Testis (tissue), 2 donors: ENCODE data around the gene GPR42.

Source experiments
- CTCF ChIP-seq, 3 experiments: fragments of 450-650 bp in 2 of 3; fragments of 200-600 bp in 1 of 3; sonication (generic) in 1 of 3; IDR thresholded peaks; one replicate each; pipeline ENCODE4 v1.5.1; 2016 to 2019; ENCODE audit warnings: antibody characterized with exemption in 3 of 3, mild to moderate bottlenecking in 2 of 3, moderate library complexity in 1 of 3
- POLR2A ChIP-seq: fragments of 450-650 bp; IDR thresholded peaks from one replicate; pipeline ENCODE4 v1.6.1; 2017; ENCODE audit warnings: antibody characterized with exemption, mild to moderate bottlenecking, moderate library complexity

GRCh38 chr19:35407619-35408018 lies 36.8 kb downstream of the GPR42 start:
- TF ChIP-seq CTCF (IDR thresholded peaks at IDR 0.05) (no peak), POLR2A (no peak)
